HepG2 (cell line): ENCODE results near the gene SLC29A1. TPM values are rescaled to one million over a fixed set of nuclear protein-coding genes. Genes with fewer than 3 reads are reported as not detected.

Experiments used
- ELF3 ChIP-seq: IDR thresholded peaks from 2 replicates; pipeline ENCODE4 v1.6.1; 2016; ENCODE audit warnings: missing genetic modification reagents, missing compliant biosample characterization
- FOSL2 ChIP-seq: sonication (generic); formaldehyde crosslinking; IDR thresholded peaks from 2 replicates; pipeline ENCODE4 v1.4.0; 2020; ENCODE audit warnings: missing genetic modification reagents
- KDM5B ChIP-seq: sonication (generic); formaldehyde crosslinking; IDR thresholded peaks from 2 replicates; pipeline ENCODE4 v1.4.0; 2020; ENCODE audit warnings: missing genetic modification reagents, mild to moderate bottlenecking, borderline replicate concordance
- MAF1 ChIP-seq: sonication (generic); formaldehyde crosslinking; IDR thresholded peaks from 2 replicates; pipeline ENCODE4 v1.5.0; 2020; ENCODE audit warnings: missing genetic modification reagents, borderline replicate concordance
- NCOA2 ChIP-seq: sonication (generic); formaldehyde crosslinking; IDR thresholded peaks from 2 replicates; pipeline ENCODE4 v1.8.0; 2022; ENCODE audit warnings: inconsistent platforms
- PITX1 ChIP-seq: sonication (generic); formaldehyde crosslinking; IDR thresholded peaks from 2 replicates; pipeline ENCODE4 v1.5.1; 2020; ENCODE audit warnings: mild to moderate bottlenecking, missing genetic modification reagents
- ZNF746 ChIP-seq: sonication (generic); formaldehyde crosslinking; IDR thresholded peaks from 2 replicates; pipeline ENCODE4 v1.8.0; 2022; ENCODE audit warnings: mild to moderate bottlenecking, missing genetic modification reagents
- polyA plus RNA-seq, 8 experiments: library from polyadenylated mRNA; depleted of rRNA in 3 of 8; stranded (reverse) in 7 of 8; unstranded in 1 of 8; fragments of >200 nt; fragmentation: Illumina TruSeq in 4 of 8; extraction: Trizol in 4 of 8; gene quantifications; 2 replicates each; pipeline versions ENCODE4 v1.2.1 to v1.2.3, GENCODE V29; 2011 to 2016; ENCODE audit warnings: low read depth in 4 of 8, missing spikeins in 1 of 8, mixed read lengths in 1 of 8; ENCODE audit not compliant: insufficient read depth in 1 of 8
- total RNA-seq, 5 experiments: library from RNA; depleted of rRNA; stranded (reverse); fragments of >200 nt; fragmentation: Illumina TruSeq; extraction: Trizol; gene quantifications; 2 replicates each; pipeline ENCODE4 v1.2.3, GENCODE V29; 2016; ENCODE audit warnings: low read depth in 1 of 5
- TF ChIP-seq, protein P1 (sequence below): sonication (generic); formaldehyde crosslinking; IDR thresholded peaks from 2 replicates; pipeline ENCODE4 v1.9.0; 2021; ENCODE audit warnings: missing genetic modification reagents, mild to moderate bottlenecking, borderline replicate concordance
- TF ChIP-seq, protein P2 (sequence below): sonication (generic); formaldehyde crosslinking; IDR thresholded peaks from 2 replicates; pipeline ENCODE4 v1.4.0; 2020; ENCODE audit warnings: mild to moderate bottlenecking, missing genetic modification reagents, borderline replicate concordance
- TF ChIP-seq, protein P3 (sequence below): sonication (generic); formaldehyde crosslinking; IDR thresholded peaks from 2 replicates; pipeline ENCODE4 v1.4.0; 2020; ENCODE audit warnings: missing genetic modification reagents
- TF ChIP-seq, protein P4 (sequence below): sonication (generic); formaldehyde crosslinking; IDR thresholded peaks from 2 replicates; pipeline ENCODE4 v1.4.0; 2020; ENCODE audit warnings: missing genetic modification reagents, borderline replicate concordance
- TF ChIP-seq, protein P5 (sequence below): sonication (generic); formaldehyde crosslinking; IDR thresholded peaks from 2 replicates; pipeline ENCODE4 v1.5.0; 2020; ENCODE audit warnings: missing genetic modification reagents, mild to moderate bottlenecking, borderline replicate concordance

SLC29A1 gene
- total and polyA plus RNA-seq, 2 of the 13 experiments (the other 11 are each of a cell fraction or from before 2014, with no cell fraction given) = 43.2 to 106 TPM

DNA sequence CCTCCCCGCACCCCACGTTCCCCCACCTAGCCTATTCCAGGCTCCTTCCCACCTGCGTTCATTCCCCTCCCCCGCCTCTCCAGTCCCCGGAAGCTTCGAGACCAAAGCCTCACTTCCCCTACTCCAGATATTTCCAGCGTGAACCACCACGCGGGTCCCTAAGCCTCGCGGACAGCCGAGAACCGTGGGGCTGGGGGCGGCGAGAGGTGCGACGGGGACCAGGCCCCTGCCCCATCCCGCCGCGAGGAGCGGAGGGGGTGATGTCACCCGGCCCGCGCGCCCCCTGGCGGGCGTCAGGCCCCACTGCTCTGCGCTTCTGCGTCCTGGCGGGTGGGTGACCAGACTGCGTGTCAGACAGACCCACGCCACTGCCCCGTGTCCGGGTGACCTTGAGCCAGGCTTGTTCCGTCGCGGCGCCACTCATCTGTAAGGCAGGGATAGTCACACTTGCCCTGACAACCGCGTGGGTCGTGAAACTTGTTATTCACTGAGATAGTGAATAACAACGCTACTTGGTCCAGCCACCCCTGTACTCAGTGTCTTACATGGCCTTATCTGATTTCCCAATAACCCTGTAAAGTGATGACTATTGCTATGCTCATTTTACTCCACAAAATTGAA, 14.5 kb downstream of the SLC29A1 start (continued):
- TF ChIP-seq ELF3 (CRISPR knock-in tag) (0 out of 2 replicates have a peak, but pooled peaks have one; percentile 7), MAF1 (CRISPR knock-in tag) (0 out of 2 replicates have a peak, but pooled peaks have one; percentile 19), PITX1 (CRISPR knock-in tag) (no peak), FOSL2 (CRISPR knock-in tag) (peak; percentile 62; the same call in 1 of the 2 replicates), KDM5B (peak; percentile 71; the same call in 1 of the 2 replicates), NCOA2 (CRISPR knock-in tag) (0 out of 2 replicates have a peak, but pooled peaks have one; percentile 24), ZNF746 (CRISPR knock-in tag) (no peak; the same call in 1 of the 2 replicates)
- TF ChIP-seq, protein P1, sequence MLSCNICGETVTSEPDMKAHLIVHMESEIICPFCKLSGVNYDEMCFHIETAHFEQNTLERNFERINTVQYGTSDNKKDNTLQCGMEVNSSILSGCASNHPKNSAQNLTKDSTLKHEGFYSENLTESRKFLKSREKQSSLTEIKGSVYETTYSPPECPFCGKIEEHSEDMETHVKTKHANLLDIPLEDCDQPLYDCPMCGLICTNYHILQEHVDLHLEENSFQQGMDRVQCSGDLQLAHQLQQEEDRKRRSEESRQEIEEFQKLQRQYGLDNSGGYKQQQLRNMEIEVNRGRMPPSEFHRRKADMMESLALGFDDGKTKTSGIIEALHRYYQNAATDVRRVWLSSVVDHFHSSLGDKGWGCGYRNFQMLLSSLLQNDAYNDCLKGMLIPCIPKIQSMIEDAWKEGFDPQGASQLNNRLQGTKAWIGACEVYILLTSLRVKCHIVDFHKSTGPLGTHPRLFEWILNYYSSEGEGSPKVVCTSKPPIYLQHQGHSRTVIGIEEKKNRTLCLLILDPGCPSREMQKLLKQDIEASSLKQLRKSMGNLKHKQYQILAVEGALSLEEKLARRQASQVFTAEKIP (CRISPR knock-in tag) = no peak
- TF ChIP-seq, protein P2, sequence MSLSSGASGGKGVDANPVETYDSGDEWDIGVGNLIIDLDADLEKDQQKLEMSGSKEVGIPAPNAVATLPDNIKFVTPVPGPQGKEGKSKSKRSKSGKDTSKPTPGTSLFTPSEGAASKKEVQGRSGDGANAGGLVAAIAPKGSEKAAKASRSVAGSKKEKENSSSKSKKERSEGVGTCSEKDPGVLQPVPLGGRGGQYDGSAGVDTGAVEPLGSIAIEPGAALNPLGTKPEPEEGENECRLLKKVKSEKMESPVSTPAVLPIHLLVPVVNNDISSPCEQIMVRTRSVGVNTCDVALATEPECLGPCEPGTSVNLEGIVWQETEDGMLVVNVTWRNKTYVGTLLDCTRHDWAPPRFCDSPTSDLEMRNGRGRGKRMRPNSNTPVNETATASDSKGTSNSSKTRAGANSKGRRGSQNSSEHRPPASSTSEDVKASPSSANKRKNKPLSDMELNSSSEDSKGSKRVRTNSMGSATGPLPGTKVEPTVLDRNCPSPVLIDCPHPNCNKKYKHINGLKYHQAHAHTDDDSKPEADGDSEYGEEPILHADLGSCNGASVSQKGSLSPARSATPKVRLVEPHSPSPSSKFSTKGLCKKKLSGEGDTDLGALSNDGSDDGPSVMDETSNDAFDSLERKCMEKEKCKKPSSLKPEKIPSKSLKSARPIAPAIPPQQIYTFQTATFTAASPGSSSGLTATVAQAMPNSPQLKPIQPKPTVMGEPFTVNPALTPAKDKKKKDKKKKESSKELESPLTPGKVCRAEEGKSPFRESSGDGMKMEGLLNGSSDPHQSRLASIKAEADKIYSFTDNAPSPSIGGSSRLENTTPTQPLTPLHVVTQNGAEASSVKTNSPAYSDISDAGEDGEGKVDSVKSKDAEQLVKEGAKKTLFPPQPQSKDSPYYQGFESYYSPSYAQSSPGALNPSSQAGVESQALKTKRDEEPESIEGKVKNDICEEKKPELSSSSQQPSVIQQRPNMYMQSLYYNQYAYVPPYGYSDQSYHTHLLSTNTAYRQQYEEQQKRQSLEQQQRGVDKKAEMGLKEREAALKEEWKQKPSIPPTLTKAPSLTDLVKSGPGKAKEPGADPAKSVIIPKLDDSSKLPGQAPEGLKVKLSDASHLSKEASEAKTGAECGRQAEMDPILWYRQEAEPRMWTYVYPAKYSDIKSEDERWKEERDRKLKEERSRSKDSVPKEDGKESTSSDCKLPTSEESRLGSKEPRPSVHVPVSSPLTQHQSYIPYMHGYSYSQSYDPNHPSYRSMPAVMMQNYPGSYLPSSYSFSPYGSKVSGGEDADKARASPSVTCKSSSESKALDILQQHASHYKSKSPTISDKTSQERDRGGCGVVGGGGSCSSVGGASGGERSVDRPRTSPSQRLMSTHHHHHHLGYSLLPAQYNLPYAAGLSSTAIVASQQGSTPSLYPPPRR = 0 out of 2 replicates have a peak, but pooled peaks have one; percentile 41
- TF ChIP-seq, protein P3, sequence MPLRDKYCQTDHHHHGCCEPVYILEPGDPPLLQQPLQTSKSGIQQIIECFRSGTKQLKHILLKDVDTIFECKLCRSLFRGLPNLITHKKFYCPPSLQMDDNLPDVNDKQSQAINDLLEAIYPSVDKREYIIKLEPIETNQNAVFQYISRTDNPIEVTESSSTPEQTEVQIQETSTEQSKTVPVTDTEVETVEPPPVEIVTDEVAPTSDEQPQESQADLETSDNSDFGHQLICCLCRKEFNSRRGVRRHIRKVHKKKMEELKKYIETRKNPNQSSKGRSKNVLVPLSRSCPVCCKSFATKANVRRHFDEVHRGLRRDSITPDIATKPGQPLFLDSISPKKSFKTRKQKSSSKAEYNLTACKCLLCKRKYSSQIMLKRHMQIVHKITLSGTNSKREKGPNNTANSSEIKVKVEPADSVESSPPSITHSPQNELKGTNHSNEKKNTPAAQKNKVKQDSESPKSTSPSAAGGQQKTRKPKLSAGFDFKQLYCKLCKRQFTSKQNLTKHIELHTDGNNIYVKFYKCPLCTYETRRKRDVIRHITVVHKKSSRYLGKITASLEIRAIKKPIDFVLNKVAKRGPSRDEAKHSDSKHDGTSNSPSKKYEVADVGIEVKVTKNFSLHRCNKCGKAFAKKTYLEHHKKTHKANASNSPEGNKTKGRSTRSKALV = peak; percentile 85; the same call in 1 of the 2 replicates
- TF ChIP-seq, protein P4, sequence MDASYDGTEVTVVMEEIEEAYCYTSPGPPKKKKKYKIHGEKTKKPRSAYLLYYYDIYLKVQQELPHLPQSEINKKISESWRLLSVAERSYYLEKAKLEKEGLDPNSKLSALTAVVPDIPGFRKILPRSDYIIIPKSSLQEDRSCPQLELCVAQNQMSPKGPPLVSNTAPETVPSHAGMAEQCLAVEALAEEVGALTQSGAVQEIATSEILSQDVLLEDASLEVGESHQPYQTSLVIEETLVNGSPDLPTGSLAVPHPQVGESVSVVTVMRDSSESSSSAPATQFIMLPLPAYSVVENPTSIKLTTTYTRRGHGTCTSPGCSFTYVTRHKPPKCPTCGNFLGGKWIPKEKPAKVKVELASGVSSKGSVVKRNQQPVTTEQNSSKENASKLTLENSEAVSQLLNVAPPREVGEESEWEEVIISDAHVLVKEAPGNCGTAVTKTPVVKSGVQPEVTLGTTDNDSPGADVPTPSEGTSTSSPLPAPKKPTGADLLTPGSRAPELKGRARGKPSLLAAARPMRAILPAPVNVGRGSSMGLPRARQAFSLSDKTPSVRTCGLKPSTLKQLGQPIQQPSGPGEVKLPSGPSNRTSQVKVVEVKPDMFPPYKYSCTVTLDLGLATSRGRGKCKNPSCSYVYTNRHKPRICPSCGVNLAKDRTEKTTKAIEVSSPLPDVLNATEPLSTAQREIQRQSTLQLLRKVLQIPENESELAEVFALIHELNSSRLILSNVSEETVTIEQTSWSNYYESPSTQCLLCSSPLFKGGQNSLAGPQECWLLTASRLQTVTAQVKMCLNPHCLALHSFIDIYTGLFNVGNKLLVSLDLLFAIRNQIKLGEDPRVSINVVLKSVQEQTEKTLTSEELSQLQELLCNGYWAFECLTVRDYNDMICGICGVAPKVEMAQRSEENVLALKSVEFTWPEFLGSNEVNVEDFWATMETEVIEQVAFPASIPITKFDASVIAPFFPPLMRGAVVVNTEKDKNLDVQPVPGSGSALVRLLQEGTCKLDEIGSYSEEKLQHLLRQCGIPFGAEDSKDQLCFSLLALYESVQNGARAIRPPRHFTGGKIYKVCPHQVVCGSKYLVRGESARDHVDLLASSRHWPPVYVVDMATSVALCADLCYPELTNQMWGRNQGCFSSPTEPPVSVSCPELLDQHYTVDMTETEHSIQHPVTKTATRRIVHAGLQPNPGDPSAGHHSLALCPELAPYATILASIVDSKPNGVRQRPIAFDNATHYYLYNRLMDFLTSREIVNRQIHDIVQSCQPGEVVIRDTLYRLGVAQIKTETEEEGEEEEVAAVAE (CRISPR knock-in tag) = peak; percentile 67; the same call in 1 of the 2 replicates
- TF ChIP-seq, protein P5, sequence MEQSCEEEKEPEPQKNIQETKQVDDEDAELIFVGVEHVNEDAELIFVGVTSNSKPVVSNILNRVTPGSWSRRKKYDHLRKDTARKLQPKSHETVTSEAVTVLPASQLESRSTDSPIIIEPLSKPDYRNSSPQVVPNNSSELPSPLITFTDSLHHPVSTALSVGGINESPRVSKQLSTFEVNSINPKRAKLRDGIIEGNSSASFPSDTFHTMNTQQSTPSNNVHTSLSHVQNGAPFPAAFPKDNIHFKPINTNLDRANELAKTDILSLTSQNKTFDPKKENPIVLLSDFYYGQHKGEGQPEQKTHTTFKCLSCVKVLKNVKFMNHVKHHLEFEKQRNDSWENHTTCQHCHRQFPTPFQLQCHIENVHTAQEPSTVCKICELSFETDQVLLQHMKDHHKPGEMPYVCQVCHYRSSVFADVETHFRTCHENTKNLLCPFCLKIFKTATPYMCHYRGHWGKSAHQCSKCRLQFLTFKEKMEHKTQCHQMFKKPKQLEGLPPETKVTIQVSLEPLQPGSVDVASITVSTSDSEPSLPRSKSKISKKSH = peak; percentile 62; the same call in 1 of the 2 replicates
